Measurements from ENCODE around the gene JAKMIP2. TPM values are rescaled to one million over a fixed set of nuclear protein-coding genes. Genes with fewer than 3 reads are reported as not detected.

JAKMIP2 gene
- total and polyA plus RNA-seq, 12 donors = 0.06 to 0.71 (median 0.14) TPM; not detected in 3

GRCh38 chr5:147539053-147539452 lies 243.5 kb downstream of the JAKMIP2 start:
- TF ChIP-seq CTCF (IDR thresholded peaks at IDR 0.05) = no peak
- DNase-seq (no peak), ATAC-seq (no peak)
- H3K36me3 ChIP-seq = no peaks in the 10 kb centered on the region
- H3K9me3 ChIP-seq = no peaks in the 10 kb centered on the region
- WGBS, 2 donors = 58 to 80% methylated on average over 1 of the region's 1 CpG
- no peak overlapping the region for H3K27ac ChIP-seq
- H3K27me3 ChIP-seq = peaks cover 0 to 5% (median 0%) of the 10 kb centered on the region in 7 donors
- intact Hi-C loops (cut with DNase I) = no loop called here
- H3K4me3 ChIP-seq = no peak overlapping the region
- H3K4me1 ChIP-seq = peaks cover 0 to 7% (median 0%) of the 10 kb centered on the region in 9 donors

DNA sequence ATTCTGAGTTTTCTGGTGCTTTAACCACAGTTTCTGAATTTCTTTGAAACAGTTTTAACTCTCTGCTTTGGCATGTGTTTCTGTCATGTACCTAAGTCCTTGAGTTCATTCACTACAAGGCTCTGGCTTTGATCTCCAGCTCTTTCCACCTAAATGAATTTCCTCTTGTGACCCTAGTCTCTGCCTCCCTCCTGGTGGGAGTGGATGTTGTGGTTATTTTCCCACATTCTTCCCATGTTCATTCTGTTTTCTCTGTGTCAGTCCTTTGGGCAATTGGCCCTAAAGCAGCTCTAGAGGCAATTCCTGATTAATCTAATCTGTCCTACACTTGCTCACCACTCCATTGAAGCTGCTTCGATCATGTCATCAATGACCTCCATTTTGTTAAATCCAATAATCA lies 244.3 kb downstream of the JAKMIP2 start:
- intact Hi-C loops (cut with DNase I) = no loop called here
- H3K27ac ChIP-seq = no peak overlapping the region
- no peaks in the 10 kb centered on the region for H3K9me3 ChIP-seq
- peaks cover 0 to 5% (median 0%) of the 10 kb centered on the region in 7 donors for H3K27me3 ChIP-seq
- no peak overlapping the region for H3K4me3 ChIP-seq
- peaks cover 0 to 7% (median 0%) of the 10 kb centered on the region in 9 donors for H3K4me1 ChIP-seq
- DNase-seq = no peak
- TF ChIP-seq CTCF (IDR thresholded peaks at IDR 0.05) = no peak
- H3K36me3 ChIP-seq = no peaks in the 10 kb centered on the region
- no peak for ATAC-seq
- 89 to 95% methylated on average over 1 of the region's 1 CpG for WGBS, 2 donors

Other genes with a start within 250 kb of the JAKMIP2 start
- 1 to 10 TPM in 7 of 10 donors, not detected in 3; 1.2 to 3.4 (median 1.8) TPM for gene SPINK1, start 48.9 kb upstream of the JAKMIP2 start, total RNA-seq
- 10 to 100 TPM in 1 of 2 donors, 1 to 10 TPM in 1; 6.8 to 14.7 TPM for gene SPINK1, start 48.9 kb upstream of the JAKMIP2 start, polyA plus RNA-seq
- not detected for gene SCGB3A2, start 96.0 kb upstream of the JAKMIP2 start, total RNA-seq
- under 1 TPM in 1 of 2 donors, not detected in 1; 0.17 TPM for gene SCGB3A2, start 96.0 kb upstream of the JAKMIP2 start, polyA plus RNA-seq
- 10 to 100 TPM in 1 of 10 donors, 1 to 10 TPM in 8, not detected in 1; 2.3 to 10.9 (median 4.7) TPM for gene C5orf46, start 123.8 kb upstream of the JAKMIP2 start, total RNA-seq
- 10 to 100 TPM in 1 of 2 donors, 1 to 10 TPM in 1; 6.3 to 20.6 TPM for gene C5orf46, start 123.8 kb upstream of the JAKMIP2 start, polyA plus RNA-seq